ENCODE data around the gene NF1. TPM values are rescaled to one million over a fixed set of nuclear protein-coding genes. Genes with fewer than 3 reads are reported as not detected.

The NF1 gene
- total and polyA plus RNA-seq, 11 donors, result 6.8 to 82.0 (median 51.4) TPM

GRCh38 chr17:31394544-31394943, 299.8 kb downstream of the NF1 start:
- Histone ChIP-seq H3K4me3 (no peak overlapping the region), H3K27me3 (peaks cover 9 to 60% (median 34%) of the 10 kb centered on the region in 9 donors), H3K4me1 (peaks cover 0 to 18% (median 7%) of the 10 kb centered on the region in 12 donors), H3K9me3 (no peaks in the 10 kb centered on the region), H3K27ac (no peak overlapping the region), H3K36me3 (no peaks in the 10 kb centered on the region)
- WGBS, 4 donors, result 10 to 17% (median 13%) methylated on average over 11 of the region's 11 CpGs
- intact Hi-C loops (cut with DNase I), result no loop called here
- DNase-seq (peak; percentile 52 to 76 (median 70)), ATAC-seq (peak in 3 of 4 donors; percentile 68 to 76 (median 75))
- no peak for TF ChIP-seq POLR2A (IDR thresholded peaks at IDR 0.05)
- no peak for TF ChIP-seq CTCF (IDR thresholded peaks at IDR 0.05)

- Histone ChIP-seq H3K36me3 (no peaks in the 10 kb centered on the region), H3K4me1 (peaks cover 0 to 3% (median 0%) of the 10 kb centered on the region in 12 donors), H3K9me3 (no peaks in the 10 kb centered on the region), H3K27me3 (peaks cover 0 to 39% (median 16%) of the 10 kb centered on the region in 9 donors), H3K4me3 (no peak overlapping the region), H3K27ac (no peak overlapping the region)
- ATAC-seq (no peak), DNase-seq (no peak)
- intact Hi-C loops (cut with DNase I), result no loop called here
- TF ChIP-seq CTCF (IDR thresholded peaks at IDR 0.05), result no peak
- no peak for TF ChIP-seq POLR2A (IDR thresholded peaks at IDR 0.05)
- 64 to 81% (median 74%) methylated on average over 8 of the region's 8 CpGs for WGBS, 4 donors
These were observed 302.6 kb downstream of the NF1 start for GRCh38 chr17:31397256-31397939.

GRCh38 chr17:31398381-31399311, 303.9 kb downstream of the NF1 start:
- DNase-seq (no peak), ATAC-seq (no peak)
- Histone ChIP-seq H3K27ac (no peak overlapping the region), H3K36me3 (no peaks in the 10 kb centered on the region), H3K4me1 (no peaks in the 10 kb centered on the region), H3K27me3 (peaks cover 0 to 28% (median 5%) of the 10 kb centered on the region in 9 donors), H3K9me3 (no peaks in the 10 kb centered on the region), H3K4me3 (no peak overlapping the region)
- intact Hi-C loops (cut with DNase I), result no loop called here
- WGBS, 4 donors, result 79 to 85% (median 80%) methylated on average over 18 to 21 of the region's 21 CpGs
- TF ChIP-seq CTCF (IDR thresholded peaks at IDR 0.05), result no peak
- TF ChIP-seq POLR2A (IDR thresholded peaks at IDR 0.05), result no peak

- ATAC-seq, result no peak
- intact Hi-C loops (cut with DNase I), result no loop called here
- TF ChIP-seq CTCF (IDR thresholded peaks at IDR 0.05) (no peak), POLR2A (IDR thresholded peaks at IDR 0.05) (no peak)
- H3K4me1 ChIP-seq, result no peaks in the 10 kb centered on the region
- H3K4me3 ChIP-seq, result no peak overlapping the region
- no peaks in the 10 kb centered on the region for H3K36me3 ChIP-seq
- no peak overlapping the region for H3K27ac ChIP-seq
- WGBS, 4 donors, result 61 to 79% (median 65%) methylated on average over 11 of the region's 11 CpGs
- no peaks in the 10 kb centered on the region for H3K9me3 ChIP-seq
- no peak for DNase-seq
- H3K27me3 ChIP-seq, result peaks cover 0 to 17% (median 0%) of the 10 kb centered on the region in 9 donors
These were observed 305.7 kb downstream of the NF1 start for GRCh38 chr17:31400481-31400950.

All from heart left ventricle (tissue), 16 donors.